HCT116 (cell line): ENCODE measurements around the gene RFTN1. TPM values are rescaled to one million over a fixed set of nuclear protein-coding genes. Genes with fewer than 3 reads are reported as not detected.

Source experiments
- ATAC-seq: fragments of 200-7000 bp; cut with Tn5 transposase; 2 replicates; pipeline ENCODE4 v1.9.1; 2020; ENCODE audit warnings: mild to moderate bottlenecking, moderate library complexity
- BruUV-seq: library from RNA; stranded (reverse); fragments of 400-500 nt; replicated peaks from 2 replicates; lab custom pipeline; 2021; lab: Mats Ljungman, UMichigan
- CTCF ChIA-PET: fragments of 300-600 bp; sonication (Branson Sonifier 250); formaldehyde crosslinking; loops from one replicate; lab custom pipeline; 2021; ENCODE audit warnings: antibody characterized with exemption; lab: Charles Lee
- POLR2A ChIA-PET: fragments of 300-600, 350-600 bp; sonication (Branson Sonifier 250); formaldehyde crosslinking; loops from one replicate; lab custom pipeline; 2021; ENCODE audit warnings: antibody characterized with exemption; lab: Charles Lee
- RAD21 ChIA-PET, 2 experiments: fragments of 300-600 bp; sonication (Branson Sonifier 250); formaldehyde crosslinking; loops; one replicate each; lab custom pipeline; 2023; ENCODE audit warnings: low total read pairs in 2 of 2; ENCODE audit not compliant: uncharacterized antibody in 2 of 2, unreplicated experiment in 2 of 2, low non-redundant PET in 1 of 2; lab: Charles Lee
- DNase-seq: peaks from one replicate; pipeline ENCODE4 v3.0.0-alpha.2; 2010; ENCODE audit warnings: low read depth, low spot score
- H2AFZ ChIP-seq: fragments of 200-600 bp; shearing (Covaris generic), sonication (generic); 2 replicates; pipeline ENCODE4 v1.6.1; 2017; ENCODE audit warnings: low read depth, mixed run types, mixed read lengths, antibody characterized with exemption, low read length; ENCODE audit not compliant: poor library complexity, severe bottlenecking
- H3K27ac ChIP-seq: 2 replicates; pipeline ENCODE4 v1.5.1; 2012; ENCODE audit warnings: low read depth, low read length
- H3K27me3 ChIP-seq: fragments of 200-600 bp; sonication (generic); 2 replicates; pipeline ENCODE4 v1.6.1; 2016; ENCODE audit warnings: mixed run types, low read length, mixed read lengths; ENCODE audit not compliant: insufficient read depth
- H3K36me3 ChIP-seq, 2 experiments: fragments of 200-500 bp in 1 of 2; fragments of 200-600 bp in 1 of 2; sonication (Bioruptor generic) in 1 of 2; sonication (generic) in 1 of 2; 2 replicates each; pipeline versions ENCODE4 v1.5.1 to v1.6.1; 2014 to 2016; ENCODE audit warnings: low read length in 2 of 2, inconsistent platforms in 1 of 2, mixed read lengths in 1 of 2, mixed run types in 1 of 2; ENCODE audit not compliant: insufficient read depth in 2 of 2, control insufficient read depth in 1 of 2
- H3K4me1 ChIP-seq, 2 experiments: fragments of 200-600 bp in 1 of 2; sonication (generic) in 1 of 2; 2 replicates each; pipeline versions ENCODE4 v1.5.1 to v1.6.1; 2012 to 2017; ENCODE audit warnings: low read length in 2 of 2, inconsistent platforms in 1 of 2, mild to moderate bottlenecking in 1 of 2, mixed read lengths in 1 of 2, mixed run types in 1 of 2, moderate library complexity in 1 of 2; ENCODE audit not compliant: insufficient read depth in 2 of 2, control insufficient read depth in 1 of 2
- H3K4me2 ChIP-seq: fragments of 200-600 bp; sonication (generic); 2 replicates; pipeline ENCODE4 v1.6.1; 2017; ENCODE audit warnings: mixed run types, low read length, mixed read lengths
- H3K4me3 ChIP-seq, 2 experiments: fragments of 200-600 bp in 1 of 2; sonication (generic) in 1 of 2; replicated peaks in 1 of 2; 2 replicates each; pipeline ENCODE4 v1.5.1; 2011 to 2016; ENCODE audit warnings: low read length in 2 of 2, control low read depth in 1 of 2, low read depth in 1 of 2, mild to moderate bottlenecking in 1 of 2, mixed read lengths in 1 of 2, mixed run types in 1 of 2
- H3K79me2 ChIP-seq: fragments of 200-600 bp; sonication (generic); 2 replicates; pipeline ENCODE4 v1.6.1; 2017; ENCODE audit warnings: mild to moderate bottlenecking, mixed run types, low read length, moderate library complexity, mixed read lengths; ENCODE audit not compliant: insufficient read depth
- H3K9ac ChIP-seq: fragments of 200-600 bp; sonication (generic); 2 replicates; pipeline ENCODE4 v1.6.1; 2016; ENCODE audit warnings: low read length, mixed read lengths
- H3K9me2 ChIP-seq: fragments of 200-600 bp; sonication (generic), shearing (Covaris generic); 2 replicates; pipeline ENCODE4 v1.6.1; 2017; ENCODE audit warnings: mixed run types, mild to moderate bottlenecking, moderate library complexity; ENCODE audit not compliant: insufficient read depth
- H3K9me3 ChIP-seq, 2 experiments: fragments of 200-500 bp in 1 of 2; fragments of 200-600 bp in 1 of 2; sonication (Bioruptor generic) in 1 of 2; sonication (generic) in 1 of 2; 2 replicates each; pipeline ENCODE4 v1.6.1; 2014 to 2017; ENCODE audit warnings: low read length in 2 of 2, mixed read lengths in 2 of 2, inconsistent platforms in 1 of 2, low read depth in 1 of 2, mild to moderate bottlenecking in 1 of 2, mixed run types in 1 of 2, moderate library complexity in 1 of 2; ENCODE audit not compliant: control insufficient read depth in 1 of 2, insufficient read depth in 1 of 2
- H4K20me1 ChIP-seq: fragments of 200-600 bp; sonication (generic), shearing (Covaris generic); 2 replicates; pipeline ENCODE4 v1.6.1; 2017; ENCODE audit warnings: mixed run types, mild to moderate bottlenecking, moderate library complexity; ENCODE audit not compliant: insufficient read depth
- ELF1 ChIP-seq: IDR thresholded peaks from 2 replicates; pipeline ENCODE4 v1.6.1; 2012; ENCODE audit warnings: low read depth, borderline replicate concordance
- EZH2phosphoT487 ChIP-seq: fragments of 200-600 bp; IDR thresholded peaks from 2 replicates; pipeline ENCODE4 v1.6.1; 2018; ENCODE audit warnings: antibody characterized with exemption, borderline replicate concordance
- JUND ChIP-seq: IDR thresholded peaks from 2 replicates; pipeline ENCODE4 v1.6.1; 2012
- MAX ChIP-seq: IDR thresholded peaks from 2 replicates; pipeline ENCODE4 v1.6.1; 2012
- RAD21 ChIP-seq: IDR thresholded peaks from 2 replicates; pipeline ENCODE4 v1.6.1; 2012; ENCODE audit warnings: low read depth, mild to moderate bottlenecking
- REST ChIP-seq: IDR thresholded peaks from 2 replicates; pipeline ENCODE4 v1.6.1; 2012; ENCODE audit warnings: low read depth
- SRF ChIP-seq: IDR thresholded peaks from 2 replicates; pipeline ENCODE4 v1.6.1; 2012; ENCODE audit warnings: low read depth
- TCF7L2 ChIP-seq: IDR thresholded peaks from 2 replicates; pipeline ENCODE4 v1.7.0; 2011; ENCODE audit warnings: borderline replicate concordance, inconsistent platforms; ENCODE audit not compliant: insufficient read depth, insufficient read length; ENCODE audit errors: extremely low read depth
- ZBTB33 ChIP-seq: IDR thresholded peaks from 2 replicates; pipeline ENCODE4 v1.6.1; 2011; ENCODE audit warnings: mild to moderate bottlenecking, low read length, moderate library complexity; ENCODE audit not compliant: insufficient replicate concordance; ENCODE audit errors: extremely low read depth
- ZNF274 ChIP-seq: fragments of 200-500 bp; sonication (Bioruptor generic); IDR thresholded peaks from 2 replicates; pipeline ENCODE4 v1.6.1; 2014; ENCODE audit warnings: mild to moderate bottlenecking, low read depth, low read length, inconsistent platforms
- intact Hi-C: fragments of 100-400 bp; cut with micrococcal nuclease; formaldehyde crosslinking; loops from 2 replicates; pipeline ENCODE4 v1.10.0; 2022
- total RNA-seq: library from RNA; stranded (reverse); gene quantifications from one replicate; pipeline ENCODE4 v1.2.1, GENCODE V29; 2021; ENCODE audit not compliant: unreplicated experiment

The RFTN1 gene
- total RNA-seq, 1 experiment from 2014 or later = 3.9 TPM

- no peak for DNase-seq
- Histone ChIP-seq H3K79me2 (no peaks in the 10 kb centered on the region), H3K9ac (no peak overlapping the region), H3K27me3 (peaks cover 22% of the 10 kb centered on the region; the same call in 1 of the 2 replicates), H3K4me1 (peaks cover 0 to 12% of the 10 kb centered on the region in 2 experiments; a peak in 2 of 4 replicates), H3K9me3 (no peaks in the 10 kb centered on the region), H3K36me3 (no peaks in the 10 kb centered on the region), H3K27ac (no peak overlapping the region), H3K4me3 (no peak overlapping the region), H2AFZ (no peak overlapping the region), H4K20me1 (no peaks in the 10 kb centered on the region), H3K9me2 (no peaks in the 10 kb centered on the region; the same call in 1 of the 2 replicates), H3K4me2 (no peak overlapping the region)
- ATAC-seq = no peak
- BruUV-seq = no TSS peak
- ChIA-PET RAD21 (interaction anchor here (0.6 to 1.6 kb wide), 2 partner anchors 203 to 226 kb away, joined by 3 to 4 read pairs (median 4); no protein-coding TSS in a partner anchor), POLR2A (no interaction called here), CTCF (no interaction called here)
- intact Hi-C loops = no loop called here
- no peak for TF ChIP-seq MAX
- TF ChIP-seq EZH2phosphoT487 = no peak
- TF ChIP-seq ZBTB33 = no peak
- TF ChIP-seq, all 23 proteins: peak for 0
These were observed 2.5 kb upstream of the RFTN1 start for GRCh38 chr3:16515885-16516420.

- Histone ChIP-seq H3K79me2 (no peaks in the 10 kb centered on the region), H3K9me2 (no peaks in the 10 kb centered on the region; the same call in 1 of the 2 replicates), H3K9ac (no peak overlapping the region), H3K36me3 (no peaks in the 10 kb centered on the region), H3K27ac (no peak overlapping the region), H2AFZ (no peak overlapping the region), H4K20me1 (no peaks in the 10 kb centered on the region), H3K27me3 (peaks cover 22% of the 10 kb centered on the region; the same call in 1 of the 2 replicates), H3K4me1 (peaks cover 0 to 12% of the 10 kb centered on the region in 2 experiments; a peak in 2 of 4 replicates), H3K4me3 (no peak overlapping the region), H3K4me2 (no peak overlapping the region), H3K9me3 (no peaks in the 10 kb centered on the region)
- no TSS peak for BruUV-seq
- ChIA-PET RAD21 (no interaction called here), POLR2A (no interaction called here), CTCF (no interaction called here)
- ATAC-seq (no peak), DNase-seq (no peak)
- TF ChIP-seq ZNF274 (no peak), RAD21 (no peak), SRF (no peak), TCF7L2 (no peak), JUND (no peak), REST (no peak), ELF1 (no peak)
- intact Hi-C loops = no loop called here
These were observed 1.4 kb upstream of the RFTN1 start for GRCh38 chr3:16514755-16515353.
